GM19328 (cell line): ENCODE results near the gene NALCN.

Source experiments
- ATAC-seq: cut with Tn5 transposase; IDR thresholded peaks from one replicate; pipeline ENCODE4 v1.9.1; 2021; ENCODE audit warnings: mild to moderate bottlenecking, moderate library complexity; ENCODE audit not compliant: unreplicated experiment

Gene NALCN

DNA sequence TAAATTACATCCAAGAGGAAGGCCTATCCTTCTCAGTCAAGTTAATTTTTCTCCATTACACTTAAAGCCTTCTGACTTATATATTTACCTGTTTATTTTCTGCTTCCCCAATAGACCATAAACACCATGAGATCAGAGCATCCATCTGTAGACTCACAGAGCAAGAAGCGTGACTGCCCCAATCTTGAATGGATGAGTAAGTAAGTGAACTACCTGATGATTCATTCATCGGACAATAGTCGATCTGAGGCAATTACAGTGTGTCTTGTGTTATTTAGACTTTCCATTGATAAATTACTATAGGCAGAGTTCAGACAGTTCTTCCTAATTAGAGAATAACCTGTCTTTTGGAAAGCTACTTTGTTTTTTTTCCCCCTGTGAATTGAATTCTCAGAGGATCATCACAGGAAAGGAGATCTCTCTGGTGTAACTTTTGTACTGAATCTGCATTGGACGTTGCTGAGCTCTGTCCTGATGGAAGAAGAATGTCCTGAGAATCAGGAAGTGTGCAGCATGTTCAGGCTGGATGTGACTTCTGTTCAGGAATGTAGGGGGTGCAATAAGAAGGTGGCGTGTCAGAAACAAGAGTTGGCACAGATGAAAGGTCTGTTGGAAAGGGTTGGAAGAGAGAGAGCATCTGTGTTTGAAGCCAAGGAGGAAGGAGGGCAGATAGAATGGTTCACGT lies 367.0 kb downstream of the NALCN start:
- ATAC-seq: no peak

DNA sequence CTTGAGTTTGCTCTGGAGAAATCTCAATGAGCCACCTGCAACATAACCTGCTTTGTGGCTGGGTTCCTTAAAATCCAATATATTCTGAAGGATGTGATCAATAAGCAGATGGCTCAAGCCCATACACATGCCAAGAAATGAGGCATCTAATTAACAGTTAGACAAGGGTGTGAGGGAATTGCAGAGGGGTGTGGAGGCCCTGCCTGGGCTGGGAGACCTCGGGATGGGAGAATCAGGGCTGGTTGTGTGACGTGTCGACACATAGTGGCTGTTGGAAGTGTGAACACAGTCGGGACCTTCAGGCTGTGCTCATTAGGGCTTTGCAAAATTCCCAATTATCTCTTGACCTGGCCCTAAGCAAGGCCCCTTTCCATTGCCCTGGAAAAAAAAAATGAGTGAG lies 379.8 kb downstream of the NALCN start:
- ATAC-seq: no peak

DNA sequence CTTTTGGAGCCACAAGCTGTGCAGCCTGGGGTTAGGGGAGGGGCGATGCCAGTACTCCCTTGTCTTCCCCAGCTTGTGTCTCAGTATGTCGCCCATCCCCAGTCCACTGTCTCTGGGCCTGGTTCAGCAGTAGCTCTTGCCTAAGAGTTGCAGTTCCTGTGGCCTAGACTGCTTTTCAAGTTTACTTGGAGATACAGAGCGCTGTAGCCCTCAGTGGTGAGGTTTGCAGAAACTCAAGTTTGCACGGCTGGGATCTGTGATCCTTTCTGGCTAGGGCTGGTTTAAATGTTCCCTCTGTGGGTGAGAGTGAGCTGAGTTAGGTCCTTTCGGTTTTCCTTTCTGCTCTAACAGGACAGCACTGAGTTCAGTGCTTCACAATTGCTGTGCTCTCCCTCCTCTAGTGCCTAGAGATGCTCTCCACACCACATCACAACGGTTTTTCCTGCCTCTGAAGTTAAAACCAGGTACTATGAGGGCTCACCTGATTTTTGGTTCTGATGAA lies 381.1 kb downstream of the NALCN start:
- ATAC-seq: no peak

DNA sequence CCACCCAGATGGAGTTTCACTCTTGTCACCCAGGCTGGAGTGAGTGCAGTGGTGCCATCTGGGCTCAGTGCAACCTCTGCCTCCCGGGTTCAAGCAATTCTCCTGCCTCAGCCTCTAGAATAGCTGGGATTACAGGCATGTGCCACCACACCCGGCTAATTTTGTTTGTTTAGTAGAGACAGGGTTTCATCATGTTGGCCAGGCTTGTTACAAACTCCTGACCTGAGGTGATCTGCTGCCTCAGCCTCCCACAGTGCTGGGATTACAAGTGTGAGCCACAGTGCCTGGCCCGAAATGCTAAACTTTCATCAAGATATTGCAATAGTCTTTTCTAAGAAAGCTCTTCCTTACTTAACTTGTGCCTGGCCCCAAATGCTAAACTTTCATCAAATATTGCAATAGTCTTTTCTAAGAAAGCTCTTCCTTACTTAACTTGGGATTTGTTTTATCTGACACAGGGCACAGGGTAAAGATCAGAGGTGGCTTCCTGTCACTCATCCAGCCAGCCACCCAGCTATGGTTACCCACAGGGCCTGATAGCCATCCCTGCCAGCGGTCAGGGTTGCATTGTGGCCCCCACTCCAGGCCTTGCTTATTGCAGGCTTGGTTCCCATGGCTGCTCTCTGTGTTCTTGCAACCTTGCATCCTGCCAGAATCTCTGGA lies 389.4 kb downstream of the NALCN start:
- ATAC-seq: no peak

DNA sequence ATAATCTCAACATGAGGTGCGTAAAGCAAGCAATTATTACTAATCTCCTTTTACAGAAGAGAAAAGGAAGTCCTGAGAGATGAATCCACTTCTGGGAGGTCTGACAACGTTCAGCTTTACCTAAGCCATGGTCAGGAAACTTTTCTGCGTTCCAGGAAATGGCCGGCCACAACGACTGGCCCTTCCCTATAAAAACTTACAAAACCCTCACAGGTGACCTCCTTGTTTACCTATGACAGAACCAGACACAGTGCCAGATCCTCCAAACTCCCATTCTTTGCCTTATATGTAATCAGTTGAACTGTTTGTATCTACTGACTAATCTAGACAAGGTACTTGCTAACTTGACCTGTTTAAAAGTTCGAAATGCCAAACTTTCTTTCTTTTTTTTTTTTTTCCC lies 390.0 kb downstream of the NALCN start:
- ATAC-seq: no peak

DNA sequence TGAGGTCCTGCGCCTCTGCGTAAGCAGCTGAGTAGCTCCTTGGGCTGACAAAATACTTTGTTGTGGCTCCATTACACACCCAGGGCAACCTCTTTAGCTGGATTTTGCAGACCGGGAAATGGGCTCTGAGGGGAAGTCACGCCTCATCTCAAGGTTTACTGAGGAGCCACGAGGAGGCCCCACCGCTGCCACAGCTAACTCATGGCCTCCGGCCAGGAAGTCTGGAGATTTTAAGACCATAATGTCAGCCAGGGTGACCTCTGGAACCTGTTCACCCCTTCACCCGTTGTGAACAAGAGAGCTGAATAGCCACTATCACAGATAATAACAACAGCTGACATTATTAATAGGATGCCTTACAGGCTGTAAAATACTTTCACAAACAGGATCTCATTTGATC lies 390.4 kb downstream of the NALCN start:
- no peak for ATAC-seq

DNA sequence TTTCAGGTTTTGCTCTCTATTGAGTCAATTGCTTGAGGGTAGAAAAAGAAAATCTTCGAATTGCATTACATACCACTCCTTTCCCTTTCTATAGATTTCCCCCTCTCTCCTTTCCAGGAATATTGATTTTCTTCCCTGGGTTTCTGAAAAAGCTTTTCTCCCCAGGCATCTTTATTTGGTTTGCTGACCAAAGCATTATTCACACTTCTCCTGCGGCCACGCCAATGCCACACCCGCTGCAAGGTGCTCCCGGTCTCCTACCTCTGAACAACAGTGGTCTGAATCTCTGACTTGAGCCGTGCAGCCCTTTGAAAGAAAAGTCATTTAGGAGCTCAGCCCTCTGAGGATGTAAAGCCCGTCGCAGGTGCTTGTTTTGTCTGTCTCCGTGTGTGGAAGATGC lies 390.8 kb downstream of the NALCN start:
- ATAC-seq: no peak

DNA sequence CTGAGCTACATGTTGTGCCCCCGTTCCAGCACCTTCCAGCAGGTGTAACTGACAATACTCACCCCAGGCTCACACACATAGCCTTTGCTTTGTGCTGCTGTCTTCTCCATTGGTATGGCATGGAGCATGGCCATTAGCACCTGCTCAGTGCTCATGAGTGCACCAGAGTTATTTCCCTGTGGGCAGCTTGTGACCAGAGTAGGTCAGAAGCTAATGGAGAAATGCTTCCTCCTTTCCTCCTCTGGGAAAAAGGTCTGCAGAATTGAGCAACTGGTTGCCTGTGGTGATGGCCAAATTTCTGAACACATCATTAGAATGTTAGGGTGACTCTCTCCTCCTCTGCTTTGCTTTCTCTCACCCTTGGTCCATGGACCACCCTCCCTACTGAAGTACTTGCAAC lies 397.2 kb downstream of the NALCN start:
- no peak for ATAC-seq

DNA sequence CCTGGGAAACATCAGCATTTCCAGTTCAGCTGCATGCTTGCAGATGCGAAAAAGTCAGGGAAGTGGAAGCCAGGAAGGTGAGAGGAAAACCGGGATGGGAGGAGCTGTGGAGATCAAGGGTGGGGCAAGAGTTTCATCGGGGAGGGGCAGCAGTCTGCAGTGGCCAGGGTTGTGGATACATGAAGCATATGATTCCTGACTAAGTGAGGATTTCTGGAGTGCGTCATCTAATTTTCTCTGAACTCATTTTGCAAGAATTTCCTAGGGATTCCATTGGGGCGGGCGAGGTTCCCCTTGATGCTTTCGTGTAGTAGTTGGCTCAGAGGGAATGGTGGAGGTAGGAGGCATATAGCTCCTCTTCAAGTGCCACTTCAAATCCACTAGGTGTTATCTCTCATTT lies 397.6 kb downstream of the NALCN start:
- no peak for ATAC-seq

DNA sequence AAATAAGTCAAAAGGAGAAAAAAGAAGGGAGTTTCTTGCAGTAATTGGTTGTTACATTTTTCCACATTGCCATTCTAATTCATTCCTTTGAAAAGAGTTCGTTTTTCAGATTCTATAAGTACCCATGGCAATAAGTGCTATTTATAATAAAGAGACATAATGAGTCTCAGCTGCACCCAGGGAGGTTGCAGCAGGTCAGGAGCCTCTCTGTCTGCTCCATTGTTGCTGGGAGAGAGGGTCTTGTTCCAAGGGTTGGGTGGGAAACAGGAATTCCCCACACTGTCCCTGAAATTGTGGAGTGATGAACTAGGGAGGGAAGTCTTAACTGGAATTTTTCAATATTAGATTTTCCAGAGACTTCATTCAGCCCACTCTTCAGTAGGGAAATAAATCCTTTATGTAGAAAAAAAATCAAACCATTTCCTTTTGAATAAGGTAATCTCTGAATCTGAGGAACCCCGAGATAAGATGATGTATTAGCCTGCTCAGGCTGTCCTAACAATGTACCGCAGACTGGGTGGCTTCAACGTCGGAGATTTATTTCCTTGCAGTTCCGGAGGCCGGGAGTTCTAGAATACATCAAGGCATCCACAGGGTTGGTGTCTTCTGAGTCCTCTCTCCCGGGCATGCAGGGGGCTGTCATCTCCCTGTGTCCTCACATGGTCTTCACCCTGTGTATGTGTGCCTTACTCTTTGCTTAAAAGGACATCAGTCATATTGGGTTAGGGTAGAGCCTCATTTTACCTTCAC lies 399.0 kb downstream of the NALCN start:
- no peak for ATAC-seq

DNA sequence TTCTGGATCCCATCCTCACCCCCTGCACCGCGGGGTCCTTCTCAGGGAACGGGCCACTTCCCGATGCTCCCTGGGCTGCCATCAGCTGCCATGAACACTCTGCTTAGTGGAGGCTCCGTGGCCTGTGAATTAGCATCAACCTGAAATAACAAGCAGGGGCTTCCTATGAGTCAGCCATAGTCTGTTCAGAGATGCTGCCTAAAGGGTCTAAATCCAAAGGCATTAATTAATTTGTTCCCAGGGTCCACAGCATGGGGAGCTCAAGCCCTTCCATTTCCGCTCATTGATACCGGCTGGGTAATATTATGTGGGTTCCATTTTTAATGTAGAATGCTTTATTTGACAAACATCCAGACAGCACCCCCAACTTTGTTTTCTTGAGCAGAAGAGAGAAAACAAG lies 399.8 kb downstream of the NALCN start:
- no peak for ATAC-seq

DNA sequence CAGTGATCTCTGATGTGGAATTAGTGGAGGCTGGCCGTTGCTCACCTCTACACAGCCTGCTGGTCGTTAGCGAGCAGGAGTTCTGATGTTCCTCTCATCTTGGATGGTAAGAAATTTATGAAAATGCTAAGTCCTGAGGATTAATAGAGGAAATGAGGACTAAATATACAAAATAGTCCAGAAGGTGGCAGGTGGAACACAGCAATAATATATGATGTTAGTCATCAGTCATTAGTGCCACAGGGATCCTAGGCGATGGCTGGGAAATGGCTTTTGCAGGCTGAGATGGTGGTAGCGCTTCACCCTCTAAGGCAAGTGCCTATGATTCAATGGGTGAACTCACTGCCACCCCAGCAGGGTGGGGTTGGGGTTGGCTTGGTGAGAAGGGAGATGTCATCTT lies 403.1 kb downstream of the NALCN start:
- no peak for ATAC-seq

DNA sequence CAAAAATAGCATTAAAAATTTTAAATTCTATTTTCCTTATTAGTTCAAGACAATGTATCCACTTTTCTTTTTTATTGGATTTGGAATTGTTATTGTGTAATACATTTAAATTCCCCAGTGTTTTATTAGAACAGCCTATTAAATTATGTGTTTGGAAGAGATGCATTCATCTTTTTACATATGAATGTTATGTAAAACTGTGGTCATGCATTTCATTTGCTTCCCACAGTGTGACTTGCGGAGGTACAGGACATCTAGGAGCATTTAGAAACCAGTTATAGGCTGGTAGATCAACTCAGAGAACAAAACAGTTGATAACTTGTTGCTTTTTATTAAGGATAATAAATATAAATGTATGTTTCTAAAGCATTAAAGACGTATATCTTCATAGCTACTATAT lies 406.2 kb downstream of the NALCN start:
- no peak for ATAC-seq

DNA sequence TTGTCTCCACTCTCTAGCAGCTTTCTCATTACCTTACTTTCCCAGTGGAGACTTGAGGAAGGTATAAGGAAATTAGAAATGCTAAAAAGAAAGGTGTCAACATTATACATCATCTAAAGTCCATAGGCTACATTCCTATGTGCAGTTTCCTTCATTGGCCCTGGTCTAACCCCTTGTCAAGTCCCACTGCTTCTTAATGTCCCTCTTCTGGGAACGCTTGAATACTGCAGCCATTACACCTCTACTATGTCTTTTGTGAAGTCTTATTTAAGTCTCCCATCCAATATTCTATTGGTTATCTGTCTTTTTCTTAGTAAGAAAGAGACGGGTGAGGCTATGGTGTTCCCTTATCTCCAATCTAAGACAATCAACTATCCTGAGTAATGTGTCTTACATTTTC lies 409.1 kb downstream of the NALCN start:
- no peak for ATAC-seq
